Daoy (cell line): Measurements from ENCODE around the gene XK. TPM values are rescaled to one million over a fixed set of nuclear protein-coding genes. Genes with fewer than 3 reads are reported as not detected.
"Not testable (repeated sequence)": the region's sequence is repeated elsewhere in the genome, so short reads cannot be mapped to it uniquely, and the experiment has no call there.

Source experiments
- DNase-seq: peaks from one replicate; pipeline ENCODE4 v3.0.0-alpha.2; 2015; ENCODE audit warnings: low read depth
- total RNA-seq: library from RNA; depleted of rRNA; stranded (reverse); fragments of >200 nt; shearing (Covaris generic); gene quantifications from 2 replicates; pipeline ENCODE4 v1.2.3, GENCODE V29; 2014; rRNA removed

The XK gene, protein sequence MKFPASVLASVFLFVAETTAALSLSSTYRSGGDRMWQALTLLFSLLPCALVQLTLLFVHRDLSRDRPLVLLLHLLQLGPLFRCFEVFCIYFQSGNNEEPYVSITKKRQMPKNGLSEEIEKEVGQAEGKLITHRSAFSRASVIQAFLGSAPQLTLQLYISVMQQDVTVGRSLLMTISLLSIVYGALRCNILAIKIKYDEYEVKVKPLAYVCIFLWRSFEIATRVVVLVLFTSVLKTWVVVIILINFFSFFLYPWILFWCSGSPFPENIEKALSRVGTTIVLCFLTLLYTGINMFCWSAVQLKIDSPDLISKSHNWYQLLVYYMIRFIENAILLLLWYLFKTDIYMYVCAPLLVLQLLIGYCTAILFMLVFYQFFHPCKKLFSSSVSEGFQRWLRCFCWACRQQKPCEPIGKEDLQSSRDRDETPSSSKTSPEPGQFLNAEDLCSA
- total RNA-seq, result 1.7 and 2.0 TPM in 2 replicates

DNA sequence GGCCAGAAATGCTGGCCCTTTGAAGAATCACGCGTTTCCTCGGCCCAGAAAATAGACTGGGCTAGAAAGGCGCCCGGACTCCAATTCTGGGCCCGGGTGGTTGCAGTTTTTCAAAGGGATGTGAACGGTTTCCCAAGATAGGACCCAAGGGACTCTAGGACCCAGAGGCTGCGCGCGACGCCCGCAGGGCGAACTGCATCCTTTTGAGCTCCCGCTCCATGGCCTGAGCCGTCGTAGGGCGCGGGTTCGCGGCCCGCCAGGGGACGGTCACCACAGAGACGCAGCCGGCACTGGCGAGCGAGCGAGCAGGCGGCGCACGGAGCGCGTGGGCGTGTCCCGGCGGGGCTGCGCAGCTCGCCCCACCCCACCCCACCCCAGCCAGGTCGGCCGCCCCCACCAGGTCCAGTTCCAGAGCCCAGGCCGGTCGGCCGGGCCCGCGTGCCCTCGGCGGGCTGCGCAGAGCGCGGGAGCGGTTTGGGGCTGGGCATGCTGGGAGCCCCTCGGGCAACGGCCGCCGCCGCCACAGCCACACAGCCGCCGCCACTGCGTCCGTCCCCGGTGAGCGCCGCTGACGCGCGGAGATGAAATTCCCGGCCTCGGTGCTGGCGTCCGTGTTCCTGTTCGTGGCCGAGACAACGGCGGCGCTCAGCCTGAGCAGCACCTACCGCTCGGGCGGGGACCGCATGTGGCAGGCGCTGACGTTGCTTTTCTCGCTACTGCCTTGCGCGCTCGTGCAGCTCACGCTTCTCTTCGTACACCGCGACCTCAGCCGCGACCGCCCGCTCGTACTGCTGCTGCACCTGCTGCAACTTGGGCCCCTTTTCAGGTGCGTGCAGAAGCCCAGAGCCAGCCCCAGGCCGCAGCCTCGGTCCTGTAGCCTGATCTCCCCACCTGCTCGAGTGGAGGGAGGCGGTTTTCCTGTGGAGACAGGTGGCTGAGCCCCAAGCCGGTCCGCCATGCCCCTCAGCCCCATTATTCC, at the start of gene XK:
XK (plus strand) TSS at position 411 of the 979 bp plus-strand sequence; CDS start at position 582, 171 bp downstream.
- peak; percentile 74 for DNase-seq

GRCh38 chrX:37638047-37638446, 47.5 kb upstream of the XK start:
- no peak for DNase-seq

- no peak for DNase-seq
Observed at GRCh38 chrX:37640142-37640541, 45.4 kb upstream of the XK start.

- no peak for DNase-seq
Observed at GRCh38 chrX:37641859-37642258, 43.7 kb upstream of the XK start.

DNA sequence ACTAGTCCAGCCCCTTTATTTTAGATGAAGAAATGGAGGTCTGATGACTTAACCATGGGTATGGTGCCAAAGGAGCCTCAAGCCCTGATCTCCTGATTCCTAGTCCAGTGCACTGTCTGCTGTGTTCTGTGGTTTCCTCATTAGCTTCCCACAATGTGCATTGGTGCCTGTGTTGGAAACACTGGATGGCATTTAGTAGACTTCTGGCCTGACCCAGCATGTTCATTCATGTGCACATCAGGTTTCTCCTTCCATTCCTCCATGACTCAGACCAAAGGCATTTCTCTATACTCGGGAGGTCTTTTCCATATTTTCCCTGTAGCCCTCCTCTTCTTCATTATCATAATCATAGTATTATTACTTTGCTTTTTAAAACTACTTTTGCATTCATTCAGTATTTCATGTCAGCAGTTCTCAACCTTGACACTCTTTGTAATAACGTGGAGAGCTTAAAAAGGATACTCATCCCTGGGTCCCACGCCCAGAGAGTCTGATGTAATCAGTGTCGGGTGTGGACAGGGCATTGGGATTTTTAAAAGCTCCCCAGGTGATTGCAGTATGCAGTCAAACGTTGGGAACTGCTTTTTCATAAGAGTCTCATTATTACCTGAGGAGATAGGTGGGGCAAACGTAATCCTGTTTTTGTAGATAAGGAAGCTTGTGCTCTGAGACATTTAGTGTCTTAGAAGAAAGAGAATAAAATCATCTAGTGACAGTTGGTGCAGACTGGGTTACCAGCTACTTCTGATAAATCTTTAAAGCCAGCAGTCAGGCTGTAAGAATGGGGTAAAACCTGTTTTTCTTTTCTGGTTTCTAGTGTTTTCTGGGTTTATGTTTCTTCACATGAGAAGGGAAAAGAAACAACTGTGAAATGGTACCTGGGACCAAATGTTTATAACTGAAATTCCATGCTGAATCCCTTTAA, 40.9 kb upstream of the XK start:
- DNase-seq, result no peak

GRCh38 chrX:37646254-37646653, 39.3 kb upstream of the XK start:
- no peak for DNase-seq

DNA sequence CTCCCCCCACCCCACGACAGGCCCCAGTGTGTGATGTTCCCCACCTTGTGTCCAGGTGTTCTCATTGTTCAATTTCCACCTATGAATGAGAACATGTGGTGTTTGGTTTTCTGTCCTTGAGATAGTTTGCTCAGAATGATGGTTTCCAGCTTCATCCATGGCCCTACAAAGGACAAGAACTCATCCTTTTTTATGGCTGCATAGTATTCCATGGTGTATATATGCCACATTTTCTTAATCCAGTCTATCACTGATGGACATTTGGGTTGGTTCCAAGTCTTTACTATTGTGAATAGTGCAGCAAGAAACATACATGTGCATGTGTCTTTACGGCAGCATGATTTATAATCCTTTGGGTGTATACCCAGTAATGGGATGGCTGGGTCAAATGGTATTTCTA, 34.7 kb upstream of the XK start:
- not testable (repeated sequence) for DNase-seq

GRCh38 chrX:37651921-37652452, 33.6 kb upstream of the XK start:
- DNase-seq, result peak; percentile 2

- DNase-seq, result no peak
Observed at GRCh38 chrX:37652589-37653231, 32.9 kb upstream of the XK start.

DNA sequence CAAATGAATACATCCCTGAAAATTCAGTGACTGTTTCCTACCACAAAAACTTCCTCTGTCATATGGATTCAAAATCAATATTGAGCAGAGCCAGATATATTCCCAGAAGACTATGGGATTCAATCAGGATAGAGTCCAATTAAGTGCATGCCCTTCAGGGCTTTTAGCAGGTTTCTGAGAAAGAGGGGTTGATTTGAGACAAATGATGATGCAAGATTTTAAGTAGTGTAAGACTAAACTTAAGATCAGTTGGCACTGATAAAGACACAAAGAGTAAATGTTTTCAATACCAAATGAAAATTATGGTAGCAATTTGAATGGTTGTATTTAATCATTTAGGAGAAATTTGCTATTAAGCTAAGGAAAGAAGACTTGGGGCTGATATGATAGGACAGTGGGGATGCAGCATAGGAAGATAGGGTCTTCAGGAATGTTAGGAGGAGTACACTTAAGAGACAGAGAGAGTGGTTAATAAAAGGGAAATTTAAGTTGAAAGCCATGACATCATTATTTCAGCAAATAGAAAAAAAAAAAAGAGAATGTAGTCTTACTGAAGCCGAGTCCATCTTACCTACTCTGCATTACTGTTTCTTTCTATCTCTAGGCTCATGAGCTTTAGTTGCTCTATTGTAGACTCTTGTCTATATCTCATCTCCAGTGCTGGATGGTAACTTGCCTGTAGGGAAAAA, 32.0 kb upstream of the XK start:
- no peak for DNase-seq

- no peak for DNase-seq
Observed at GRCh38 chrX:37658343-37659030, 27.1 kb upstream of the XK start.

DNA sequence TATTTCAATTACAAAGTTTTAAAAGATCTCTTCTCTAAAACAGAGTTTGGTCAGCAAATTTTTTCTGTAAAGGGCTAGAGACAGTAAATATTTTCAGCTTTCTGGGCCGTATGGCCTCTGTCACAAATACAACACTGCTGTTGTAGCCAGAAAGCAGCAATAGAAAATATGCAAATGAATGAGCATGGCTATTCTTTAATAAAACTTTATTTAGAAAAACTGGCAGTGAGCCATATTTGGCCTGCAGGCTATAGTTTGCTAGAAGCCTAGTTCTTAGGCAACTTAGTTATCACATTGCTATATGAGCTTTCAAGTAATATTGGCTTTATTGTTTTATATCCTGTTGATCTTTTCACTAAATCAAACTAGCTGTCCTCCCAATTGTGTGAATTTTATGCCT, 26.5 kb upstream of the XK start:
- DNase-seq, result no peak

DNA sequence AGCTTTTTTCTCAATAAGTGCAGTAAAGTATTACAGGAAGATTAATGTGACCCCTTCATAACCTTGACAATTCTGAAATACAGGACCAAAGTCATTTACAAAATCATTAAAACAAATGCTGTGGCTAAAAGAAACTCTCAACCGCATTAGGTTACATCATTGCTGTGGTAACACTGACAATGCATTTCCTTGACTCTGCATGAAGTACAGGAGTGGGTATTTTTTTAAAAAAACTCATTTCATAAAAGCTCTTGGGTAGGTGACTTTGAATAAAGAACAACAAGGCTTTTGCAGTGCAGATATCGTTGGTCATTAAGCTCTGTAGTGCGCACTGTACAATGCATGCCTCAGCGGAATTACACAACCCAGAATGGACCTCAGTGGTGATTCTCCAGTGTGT, 23.4 kb upstream of the XK start:
- DNase-seq, result no peak

GRCh38 chrX:37666516-37666915, 19.1 kb upstream of the XK start:
- DNase-seq, result no peak

DNA sequence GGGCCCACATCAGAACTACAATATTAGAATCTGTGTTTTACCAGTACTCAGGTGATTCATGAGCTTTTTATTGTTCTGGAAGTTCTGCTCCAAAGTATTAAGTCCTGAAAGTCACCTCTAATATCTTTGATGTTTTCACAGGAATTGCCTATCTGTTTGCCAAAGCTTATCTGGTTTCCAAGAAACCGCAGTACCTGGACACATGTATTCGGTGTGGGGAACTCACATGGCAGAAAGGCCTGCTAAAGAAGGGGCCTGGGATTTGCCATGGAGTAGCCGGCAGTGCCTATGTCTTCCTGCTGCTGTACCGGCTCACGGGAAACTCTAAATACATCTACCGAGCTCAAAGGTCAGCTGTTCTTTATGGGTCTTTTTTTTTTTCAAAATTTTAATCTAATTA, 18.4 kb upstream of the XK start:
- no peak for DNase-seq

GRCh38 chrX:37672563-37672962, 13.0 kb upstream of the XK start:
- DNase-seq, result no peak

GRCh38 chrX:37676811-37677210, 8.8 kb upstream of the XK start:
- no peak for DNase-seq

DNA sequence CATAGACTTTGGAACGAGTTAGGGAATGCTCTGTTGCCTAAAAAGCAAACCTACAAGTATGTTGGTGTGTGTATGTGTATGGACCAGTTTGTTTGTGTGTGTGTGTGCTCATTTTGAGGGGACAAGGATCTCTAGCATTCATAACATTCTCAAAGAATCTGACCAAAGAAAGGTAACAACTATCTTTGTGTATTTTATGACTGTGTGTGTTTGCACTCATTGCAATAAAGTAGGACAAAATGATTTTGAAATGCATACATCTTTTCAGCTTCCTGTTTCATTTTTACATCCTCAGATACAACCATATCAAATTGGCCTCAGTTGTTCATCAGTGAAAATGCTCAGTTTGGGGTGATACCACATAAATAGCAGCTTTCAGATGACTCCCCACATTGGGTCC, 8.3 kb upstream of the XK start:
- no peak for DNase-seq

- DNase-seq, result no peak
Observed at GRCh38 chrX:37677765-37678164, 7.8 kb upstream of the XK start.
